Karpas-422 (cell line): ENCODE results near the gene NOXA1. TPM values are rescaled to one million over a fixed set of nuclear protein-coding genes. Genes with fewer than 3 reads are reported as not detected.

ENCODE experiments used
- DNase-seq: peaks from one replicate; pipeline ENCODE4 v3.0.0-alpha.2; 2015
- H2AFZ ChIP-seq: fragments of 200-600 bp; sonication (generic); 2 replicates; pipeline ENCODE4 v1.6.1; 2014; ENCODE audit warnings: antibody characterized with exemption, low read length, mixed read lengths
- H3K27ac ChIP-seq: fragments of 200-600 bp; sonication (generic); 2 replicates; pipeline ENCODE4 v1.5.1; 2014; ENCODE audit warnings: mild to moderate bottlenecking, low read length, moderate library complexity
- H3K27me3 ChIP-seq: fragments of 200-600 bp; sonication (generic); 2 replicates; pipeline ENCODE4 v1.6.1; 2014; ENCODE audit warnings: low read length, mixed read lengths
- H3K36me3 ChIP-seq: fragments of 200-600 bp; sonication (generic); 2 replicates; pipeline ENCODE4 v1.6.1; 2014; ENCODE audit warnings: low read length, mixed read lengths; ENCODE audit not compliant: insufficient read depth
- H3K4me1 ChIP-seq: fragments of 200-600 bp; sonication (generic); 2 replicates; pipeline ENCODE4 v1.6.1; 2014; ENCODE audit warnings: mild to moderate bottlenecking, low read length, mixed read lengths
- H3K4me2 ChIP-seq: fragments of 200-600 bp; sonication (generic); 2 replicates; pipeline ENCODE4 v1.6.1; 2014; ENCODE audit warnings: low read length, low read depth, mild to moderate bottlenecking; ENCODE audit not compliant: poor library complexity, severe bottlenecking
- H3K4me3 ChIP-seq: fragments of 200-600 bp; sonication (generic); 2 replicates; pipeline ENCODE4 v1.5.1; 2014; ENCODE audit warnings: mild to moderate bottlenecking, antibody characterized with exemption, low read length, mixed read lengths
- H3K79me2 ChIP-seq: fragments of 200-600 bp; sonication (generic); 2 replicates; pipeline ENCODE4 v1.6.1; 2014; ENCODE audit warnings: mild to moderate bottlenecking, low read length, mixed read lengths
- H3K9ac ChIP-seq: fragments of 200-600 bp; sonication (generic); 2 replicates; pipeline ENCODE4 v1.6.0; 2014; ENCODE audit warnings: low read length
- H3K9me2 ChIP-seq: fragments of 200-600 bp; sonication (generic), shearing (Covaris generic); replicated peaks from 2 replicates; pipeline ENCODE4 v1.6.0; 2014; ENCODE audit warnings: mild to moderate bottlenecking, low read length, moderate library complexity; ENCODE audit not compliant: insufficient read depth
- H3K9me3 ChIP-seq: fragments of 300-700, 200-600 bp; sonication (generic); 2 replicates; pipeline ENCODE4 v1.6.1; 2014; ENCODE audit warnings: low read length, mixed read lengths
- H4K20me1 ChIP-seq: fragments of 200-600 bp; sonication (generic); 2 replicates; pipeline ENCODE4 v1.6.1; 2014; ENCODE audit warnings: mild to moderate bottlenecking, antibody characterized with exemption, low read length, low read depth; ENCODE audit not compliant: insufficient read depth
- total RNA-seq: library from RNA; depleted of rRNA; stranded (reverse); fragments of >200 nt; shearing (Covaris generic); gene quantifications from 2 replicates; pipeline ENCODE4 v1.2.3, GENCODE V29; 2014; ENCODE audit warnings: low replicate concordance

Gene NOXA1
- total RNA-seq, 1 experiment from 2014 or later: not detected

DNA sequence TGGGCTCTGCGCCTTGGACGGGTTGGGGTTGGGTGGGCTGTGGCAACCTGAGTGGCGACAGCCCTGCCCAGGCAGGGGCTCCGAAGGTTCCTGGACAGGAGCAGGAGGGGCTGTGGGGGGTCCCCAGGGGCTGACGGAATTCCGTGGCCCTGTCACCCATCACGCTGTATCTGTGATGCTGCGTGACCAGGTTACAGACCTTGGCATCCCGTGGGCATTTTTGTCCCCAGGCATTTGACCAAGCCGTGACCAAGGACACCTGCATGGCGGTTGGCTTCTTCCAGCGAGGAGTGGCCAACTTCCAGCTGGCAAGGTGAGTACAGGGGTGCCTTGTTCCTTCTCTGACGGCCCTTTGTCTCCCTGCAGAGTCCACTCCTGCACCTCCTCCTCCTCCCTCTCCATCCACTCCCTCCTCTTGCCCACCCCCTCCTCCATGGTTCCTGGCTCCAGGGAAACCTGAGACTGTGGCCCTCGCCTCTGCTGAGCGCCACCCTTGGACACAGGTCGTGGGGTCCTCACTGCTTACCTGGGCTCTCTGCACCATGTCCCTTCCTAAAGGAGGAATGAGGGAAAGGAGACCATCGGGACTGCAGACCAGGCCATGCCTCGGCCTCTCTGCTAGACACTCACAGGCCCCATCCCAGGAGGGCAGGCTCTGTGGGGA is 3.0 kb downstream of the NOXA1 start:
- DNase-seq: no peak
- Histone ChIP-seq H3K27ac (no peak overlapping the region), H3K9ac (no peak overlapping the region)

GRCh38 chr9:137427454-137428310 is 4.5 kb downstream of the NOXA1 start:
- no peaks in the 10 kb centered on the region for H3K27me3 ChIP-seq

More for the DNA sequence above, 3.0 kb downstream of the NOXA1 start:
- Histone ChIP-seq H3K9me2 (no peaks in the 10 kb centered on the region), H3K4me1 (peaks cover 29% of the 10 kb centered on the region), H3K9me3 (no peaks in the 10 kb centered on the region), H3K4me2 (no peak overlapping the region), H3K36me3 (no peaks in the 10 kb centered on the region), H2AFZ (no peak overlapping the region), H3K27me3 (no peaks in the 10 kb centered on the region), H4K20me1 (no peaks in the 10 kb centered on the region), H3K79me2 (peaks cover 13% of the 10 kb centered on the region), H3K4me3 (no peak overlapping the region)

DNA sequence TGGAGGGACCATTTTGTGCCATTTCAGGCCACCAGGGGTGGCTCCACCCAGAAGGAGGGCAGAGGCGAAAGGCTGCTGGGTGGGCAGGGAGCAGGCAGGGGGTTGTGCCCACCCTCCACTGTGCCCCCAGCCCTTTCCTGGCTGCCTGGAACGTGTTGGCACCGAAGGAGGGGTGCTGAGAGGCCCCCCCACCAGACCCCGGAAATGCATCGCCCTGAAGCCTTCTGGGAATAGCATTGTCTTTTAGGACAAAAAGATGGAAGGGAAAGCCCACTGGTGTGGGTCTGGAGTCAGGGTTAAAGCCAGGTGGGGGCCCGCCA is 5.1 kb downstream of the NOXA1 start:
- H3K79me2 ChIP-seq: no peaks in the 10 kb centered on the region
- no peak for DNase-seq
- no peaks in the 10 kb centered on the region for H3K36me3 ChIP-seq
- H3K4me1 ChIP-seq: peaks cover 17% of the 10 kb centered on the region
- H3K4me2 ChIP-seq: no peak overlapping the region
- H3K9me2 ChIP-seq: no peaks in the 10 kb centered on the region
- no peaks in the 10 kb centered on the region for H4K20me1 ChIP-seq
- no peak overlapping the region for H3K4me3 ChIP-seq
- no peak overlapping the region for H3K9ac ChIP-seq
- H3K27me3 ChIP-seq: no peaks in the 10 kb centered on the region
- H3K27ac ChIP-seq: no peak overlapping the region
- H3K9me3 ChIP-seq: no peaks in the 10 kb centered on the region
- no peak overlapping the region for H2AFZ ChIP-seq

More at GRCh38 chr9:137427454-137428310, 4.5 kb downstream of the NOXA1 start:
- Histone ChIP-seq H3K9ac (no peak overlapping the region), H3K4me2 (no peak overlapping the region), H3K4me3 (no peak overlapping the region), H3K4me1 (peaks cover 17% of the 10 kb centered on the region), H3K79me2 (no peaks in the 10 kb centered on the region), H3K9me2 (no peaks in the 10 kb centered on the region), H4K20me1 (no peaks in the 10 kb centered on the region), H3K9me3 (no peaks in the 10 kb centered on the region), H3K27ac (no peak overlapping the region), H3K36me3 (no peaks in the 10 kb centered on the region), H2AFZ (no peak overlapping the region)
- no peak for DNase-seq

- Histone ChIP-seq H3K36me3 (no peaks in the 10 kb centered on the region), H4K20me1 (no peaks in the 10 kb centered on the region), H3K27ac (no peak overlapping the region), H3K27me3 (no peaks in the 10 kb centered on the region), H3K9me3 (no peaks in the 10 kb centered on the region), H2AFZ (no peak overlapping the region), H3K9ac (no peak overlapping the region), H3K9me2 (no peaks in the 10 kb centered on the region), H3K4me2 (peak overlapping the region; percentile 35), H3K4me1 (peaks cover 17% of the 10 kb centered on the region), H3K4me3 (no peak overlapping the region), H3K79me2 (no peaks in the 10 kb centered on the region)
- DNase-seq: no peak
These were observed 5.8 kb downstream of the NOXA1 start for GRCh38 chr9:137428841-137429545.

DNA sequence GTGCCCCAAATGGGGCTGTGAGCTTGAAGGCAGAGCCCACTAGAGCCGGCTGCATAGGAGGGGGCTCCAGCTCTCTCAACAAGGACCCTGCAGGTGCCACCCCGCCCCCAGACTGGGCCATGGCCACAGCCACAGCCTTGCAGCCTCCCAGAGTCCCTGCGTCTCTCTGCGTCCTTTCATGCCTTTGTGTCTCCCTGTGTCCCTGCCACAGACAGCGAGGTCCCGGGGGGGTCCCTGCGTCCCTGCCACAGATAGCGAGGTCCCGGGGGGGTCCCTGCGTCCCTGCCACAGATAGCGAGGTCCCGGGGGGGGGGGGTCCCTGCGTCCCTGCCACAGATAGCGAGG is 6.3 kb downstream of the NOXA1 start:
- Histone ChIP-seq H4K20me1 (no peaks in the 10 kb centered on the region), H3K9me3 (no peaks in the 10 kb centered on the region), H3K79me2 (no peaks in the 10 kb centered on the region), H3K4me3 (no peak overlapping the region), H3K27me3 (no peaks in the 10 kb centered on the region), H3K4me1 (peaks cover 17% of the 10 kb centered on the region), H3K36me3 (no peaks in the 10 kb centered on the region), H3K9ac (no peak overlapping the region), H3K27ac (no peak overlapping the region), H3K9me2 (no peaks in the 10 kb centered on the region), H3K4me2 (peak overlapping the region; percentile 23), H2AFZ (no peak overlapping the region)
- no peak for DNase-seq

DNA sequence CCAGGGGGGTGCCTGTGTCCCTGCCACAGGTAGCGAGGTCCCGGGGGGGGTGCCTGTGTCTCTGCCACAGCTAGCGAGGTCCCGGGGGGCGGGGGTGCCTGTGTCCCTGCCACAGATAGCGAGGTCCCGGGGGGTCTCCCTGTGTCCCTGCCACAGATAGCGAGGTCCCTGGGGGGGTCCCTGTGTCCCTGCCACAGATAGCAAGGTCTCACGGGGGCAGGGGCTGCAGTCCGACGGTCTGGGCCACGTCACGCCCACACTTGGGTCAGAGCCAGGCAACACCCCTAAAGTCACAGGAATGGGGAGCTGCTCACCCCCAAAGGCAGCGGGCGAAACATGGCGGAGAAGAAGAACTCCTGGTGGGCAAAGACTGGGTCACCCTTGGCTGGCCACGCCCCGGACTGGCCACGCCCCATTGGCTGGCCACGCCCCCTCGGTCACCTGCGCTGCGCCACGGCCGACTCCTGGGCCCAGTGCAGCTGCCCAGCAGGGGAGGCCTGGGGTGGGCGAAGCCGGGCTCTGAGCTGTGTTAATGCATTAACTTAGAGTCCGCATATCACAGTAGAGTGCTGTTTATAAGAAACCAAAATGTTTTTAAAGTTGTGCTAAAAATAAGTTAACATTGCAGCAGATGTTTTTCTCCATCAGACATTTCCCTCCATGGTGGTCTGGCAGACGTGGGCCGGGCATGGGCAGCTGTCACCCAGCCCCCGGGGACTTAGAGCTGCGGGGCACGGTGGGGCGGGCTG is 7.0 kb downstream of the NOXA1 start:
- Histone ChIP-seq H3K9me3 (no peaks in the 10 kb centered on the region), H3K4me3 (peak overlapping the region; percentile 28; the same call in 1 of the 2 replicates), H3K9ac (no peak overlapping the region), H3K36me3 (no peaks in the 10 kb centered on the region), H3K27ac (no peak overlapping the region), H3K4me1 (peaks cover 17% of the 10 kb centered on the region), H2AFZ (no peak overlapping the region), H4K20me1 (no peaks in the 10 kb centered on the region), H3K9me2 (no peaks in the 10 kb centered on the region), H3K79me2 (no peaks in the 10 kb centered on the region), H3K4me2 (peak overlapping the region; percentile 23), H3K27me3 (no peaks in the 10 kb centered on the region)
- DNase-seq: peak; percentile 77

- no peaks in the 10 kb centered on the region for H3K9me3 ChIP-seq
- no peak overlapping the region for H3K9ac ChIP-seq
- no peak overlapping the region for H3K4me2 ChIP-seq
- no peaks in the 10 kb centered on the region for H3K79me2 ChIP-seq
- no peaks in the 10 kb centered on the region for H3K27me3 ChIP-seq
- H4K20me1 ChIP-seq: no peaks in the 10 kb centered on the region
- no peaks in the 10 kb centered on the region for H3K9me2 ChIP-seq
- H3K4me1 ChIP-seq: peaks cover 17% of the 10 kb centered on the region
- H3K36me3 ChIP-seq: no peaks in the 10 kb centered on the region
- H3K27ac ChIP-seq: no peak overlapping the region
- DNase-seq: no peak
- H2AFZ ChIP-seq: no peak overlapping the region
- no peak overlapping the region for H3K4me3 ChIP-seq
These were observed 7.7 kb downstream of the NOXA1 start for GRCh38 chr9:137430723-137431415.
